MM.1S (cell line): ENCODE measurements around the gene WDR70.
"Not testable (repeated sequence)": the region's sequence is repeated elsewhere in the genome, so short reads cannot be mapped to it uniquely, and the experiment has no call there.

Source experiments
- EZH2 ChIP-seq: fragments of 300-600 bp; sonication (generic); optimal IDR thresholded peaks from 2 replicates; pipeline ENCODE3; 2017; ENCODE audit warnings: low read depth, mild to moderate bottlenecking, antibody characterized with exemption, low read length, mixed read lengths
- EZH2phosphoT487 ChIP-seq: fragments of 300-600 bp; sonication (generic); IDR thresholded peaks from 2 replicates; pipeline ENCODE4 v1.6.1; 2018; ENCODE audit warnings: antibody characterized with exemption, low read length
- TF ChIP-seq, protein P1 (sequence below): fragments of 300-600 bp; sonication (generic); IDR thresholded peaks from 2 replicates; pipeline ENCODE4 v1.5.1; 2016; ENCODE audit warnings: antibody characterized with exemption, low read length, mixed read lengths

DNA sequence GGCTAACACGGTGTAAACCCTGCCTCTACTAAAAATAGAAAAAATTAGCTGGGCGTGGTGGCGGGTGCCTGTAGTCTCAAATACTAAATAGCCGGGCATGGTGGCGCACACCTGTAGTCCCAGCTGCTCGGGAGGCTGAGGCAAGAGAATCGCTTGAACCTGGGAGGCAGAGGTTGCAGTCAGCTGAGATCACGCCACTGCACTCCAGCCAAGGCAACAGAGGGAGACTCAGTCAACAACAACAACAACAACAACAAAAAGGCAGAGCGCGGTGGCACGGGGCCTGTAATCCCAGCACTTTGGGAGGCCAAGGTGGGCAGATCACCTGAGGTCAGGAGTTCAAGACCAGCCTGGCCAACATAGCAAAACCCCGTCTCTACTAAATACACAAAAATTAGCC is 1.1 kb upstream of the WDR70 start:
- TF ChIP-seq, protein P1, sequence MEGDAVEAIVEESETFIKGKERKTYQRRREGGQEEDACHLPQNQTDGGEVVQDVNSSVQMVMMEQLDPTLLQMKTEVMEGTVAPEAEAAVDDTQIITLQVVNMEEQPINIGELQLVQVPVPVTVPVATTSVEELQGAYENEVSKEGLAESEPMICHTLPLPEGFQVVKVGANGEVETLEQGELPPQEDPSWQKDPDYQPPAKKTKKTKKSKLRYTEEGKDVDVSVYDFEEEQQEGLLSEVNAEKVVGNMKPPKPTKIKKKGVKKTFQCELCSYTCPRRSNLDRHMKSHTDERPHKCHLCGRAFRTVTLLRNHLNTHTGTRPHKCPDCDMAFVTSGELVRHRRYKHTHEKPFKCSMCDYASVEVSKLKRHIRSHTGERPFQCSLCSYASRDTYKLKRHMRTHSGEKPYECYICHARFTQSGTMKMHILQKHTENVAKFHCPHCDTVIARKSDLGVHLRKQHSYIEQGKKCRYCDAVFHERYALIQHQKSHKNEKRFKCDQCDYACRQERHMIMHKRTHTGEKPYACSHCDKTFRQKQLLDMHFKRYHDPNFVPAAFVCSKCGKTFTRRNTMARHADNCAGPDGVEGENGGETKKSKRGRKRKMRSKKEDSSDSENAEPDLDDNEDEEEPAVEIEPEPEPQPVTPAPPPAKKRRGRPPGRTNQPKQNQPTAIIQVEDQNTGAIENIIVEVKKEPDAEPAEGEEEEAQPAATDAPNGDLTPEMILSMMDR: not testable (repeated sequence)
- TF ChIP-seq EZH2phosphoT487, EZH2: not testable (repeated sequence)
